ENCODE data around the gene SMIM24. TPM values are rescaled to one million over a fixed set of nuclear protein-coding genes. Genes with fewer than 3 reads are reported as not detected.

Gene SMIM24
- total and polyA plus RNA-seq, 10 of the 15 experiments (the other 5 are each of a cell fraction or from before 2014, with no cell fraction given): 0.14 to 0.44 (median 0.23) TPM; not detected in 4

DNA sequence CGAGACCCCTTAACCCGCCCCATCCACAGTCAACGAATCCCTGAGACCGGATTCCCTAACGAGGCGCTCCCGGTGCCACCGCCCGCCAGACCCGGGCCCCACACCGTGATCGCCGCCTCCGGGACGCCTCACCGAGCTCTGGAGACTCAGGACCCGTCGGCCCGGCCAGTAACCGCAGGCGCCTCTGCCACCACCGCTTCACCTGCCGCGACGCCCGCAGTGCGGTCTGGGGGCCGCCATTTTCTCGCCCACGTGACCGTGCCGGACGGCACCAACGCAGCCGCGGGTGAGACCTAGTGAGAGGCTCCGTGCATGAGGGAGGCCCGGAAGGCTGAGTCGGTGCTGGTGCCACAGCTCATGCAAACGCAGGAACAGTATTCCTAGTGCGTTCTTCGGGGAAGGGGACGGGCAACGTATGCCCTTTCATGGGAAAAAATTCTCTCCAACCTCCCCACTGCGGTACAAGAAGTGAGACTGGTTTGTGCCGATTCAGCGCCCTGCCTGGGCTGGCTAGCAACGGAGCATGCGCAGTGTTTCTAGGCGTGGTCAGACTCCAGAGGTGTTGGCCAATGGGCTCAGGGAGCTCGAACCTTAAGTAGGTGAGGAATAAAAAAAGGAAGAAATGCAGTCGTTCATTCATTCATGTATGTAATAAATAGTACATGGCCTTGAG, 20.2 kb upstream of the SMIM24 start, which contains the start of gene DOHH (continued):
- TF ChIP-seq, protein P1, sequence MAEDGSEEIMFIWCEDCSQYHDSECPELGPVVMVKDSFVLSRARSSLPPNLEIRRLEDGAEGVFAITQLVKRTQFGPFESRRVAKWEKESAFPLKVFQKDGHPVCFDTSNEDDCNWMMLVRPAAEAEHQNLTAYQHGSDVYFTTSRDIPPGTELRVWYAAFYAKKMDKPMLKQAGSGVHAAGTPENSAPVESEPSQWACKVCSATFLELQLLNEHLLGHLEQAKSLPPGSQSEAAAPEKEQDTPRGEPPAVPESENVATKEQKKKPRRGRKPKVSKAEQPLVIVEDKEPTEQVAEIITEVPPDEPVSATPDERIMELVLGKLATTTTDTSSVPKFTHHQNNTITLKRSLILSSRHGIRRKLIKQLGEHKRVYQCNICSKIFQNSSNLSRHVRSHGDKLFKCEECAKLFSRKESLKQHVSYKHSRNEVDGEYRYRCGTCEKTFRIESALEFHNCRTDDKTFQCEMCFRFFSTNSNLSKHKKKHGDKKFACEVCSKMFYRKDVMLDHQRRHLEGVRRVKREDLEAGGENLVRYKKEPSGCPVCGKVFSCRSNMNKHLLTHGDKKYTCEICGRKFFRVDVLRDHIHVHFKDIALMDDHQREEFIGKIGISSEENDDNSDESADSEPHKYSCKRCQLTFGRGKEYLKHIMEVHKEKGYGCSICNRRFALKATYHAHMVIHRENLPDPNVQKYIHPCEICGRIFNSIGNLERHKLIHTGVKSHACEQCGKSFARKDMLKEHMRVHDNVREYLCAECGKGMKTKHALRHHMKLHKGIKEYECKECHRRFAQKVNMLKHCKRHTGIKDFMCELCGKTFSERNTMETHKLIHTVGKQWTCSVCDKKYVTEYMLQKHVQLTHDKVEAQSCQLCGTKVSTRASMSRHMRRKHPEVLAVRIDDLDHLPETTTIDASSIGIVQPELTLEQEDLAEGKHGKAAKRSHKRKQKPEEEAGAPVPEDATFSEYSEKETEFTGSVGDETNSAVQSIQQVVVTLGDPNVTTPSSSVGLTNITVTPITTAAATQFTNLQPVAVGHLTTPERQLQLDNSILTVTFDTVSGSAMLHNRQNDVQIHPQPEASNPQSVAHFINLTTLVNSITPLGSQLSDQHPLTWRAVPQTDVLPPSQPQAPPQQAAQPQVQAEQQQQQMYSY (CRISPR knock-in tag; IDR thresholded peaks at IDR 0.05): no peak
- TF ChIP-seq KLF5 (IDR thresholded peaks at IDR 0.05; ENCODE audit: partially characterized antibody) (peak; percentile 100), SPI1 (IDR thresholded peaks at IDR 0.05; ENCODE audit: borderline replicate concordance, insufficient read depth, low read depth, low read length) (no peak), ZBTB33 (IDR thresholded peaks at IDR 0.05) (peak; percentile 63; the same call in 1 of the 2 replicates), MTA2 (IDR thresholded peaks at IDR 0.05; ENCODE audit: low read depth) (peak; percentile 57; the same call in 1 of the 2 replicates), STAT3 (IDR thresholded peaks at IDR 0.05; ENCODE audit: low read depth, low read length) (no peak), RAD21 (IDR thresholded peaks at IDR 0.05; ENCODE audit: insufficient read depth, low read depth, low read length) (no peak), NFIC (IDR thresholded peaks at IDR 0.05; ENCODE audit: low read depth, low read length) (peak; percentile 74; the same call in 1 of the 2 replicates), SMAD5 (IDR thresholded peaks at IDR 0.05; ENCODE audit: low read depth) (peak; percentile 83), CBFB (IDR thresholded peaks at IDR 0.05; ENCODE audit: low read depth) (peak; percentile 96), CHD2 (IDR thresholded peaks at IDR 0.05; ENCODE audit: borderline replicate concordance, low read depth, low read length) (peak; percentile 54; the same call in 1 of the 2 replicates), BMI1 (IDR thresholded peaks at IDR 0.05; ENCODE audit: borderline replicate concordance) (no peak), POLR2AphosphoS2 (IDR thresholded peaks at IDR 0.05; ENCODE audit: low read depth, low read length) (0 out of 2 replicates have a peak, but pooled peaks have one; percentile 38), TBL1XR1 (IDR thresholded peaks at IDR 0.05; ENCODE audit: low read depth, low read length) (peak; percentile 44), MTA3 (IDR thresholded peaks at IDR 0.05; ENCODE audit: borderline replicate concordance, low read length) (no peak), RAD51 (IDR thresholded peaks at IDR 0.05) (peak; percentile 97), BACH1 (IDR thresholded peaks at IDR 0.05; ENCODE audit: borderline replicate concordance) (peak; percentile 75; the same call in 1 of the 2 replicates), SUPT20H (IDR thresholded peaks at IDR 0.05; ENCODE audit: borderline replicate concordance, control insufficient read depth, low read depth, low read length) (no peak), NR2C2 (IDR thresholded peaks at IDR 0.05; ENCODE audit: borderline replicate concordance, control insufficient read depth, insufficient read length, low read depth) (no peak), SRF (IDR thresholded peaks at IDR 0.05; ENCODE audit: low read depth in 2 of 2, low read length in 2 of 2) (no peak), POU2F2 (IDR thresholded peaks at IDR 0.05; ENCODE audit: borderline replicate concordance, low read depth, low read length) (peak; percentile 33; the same call in 1 of the 3 replicates), SIN3A (IDR thresholded peaks at IDR 0.05; ENCODE audit: low read depth, low read length) (no peak), SUZ12 (IDR thresholded peaks at IDR 0.05; ENCODE audit: unreplicated experiment) (no peak), YY1 (IDR thresholded peaks at IDR 0.05; ENCODE audit: low read depth, low read length) (peak; percentile 99), HDAC6 (IDR thresholded peaks at IDR 0.05; ENCODE audit: unreplicated experiment) (no peak)
- TF ChIP-seq, protein P2, sequence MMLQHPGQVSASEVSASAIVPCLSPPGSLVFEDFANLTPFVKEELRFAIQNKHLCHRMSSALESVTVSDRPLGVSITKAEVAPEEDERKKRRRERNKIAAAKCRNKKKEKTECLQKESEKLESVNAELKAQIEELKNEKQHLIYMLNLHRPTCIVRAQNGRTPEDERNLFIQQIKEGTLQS (IDR thresholded peaks at IDR 0.05; ENCODE audit: borderline replicate concordance, extremely low read depth, low read depth, low read length): peak; percentile 86
